Heart left ventricle (tissue), 16 donors: ENCODE measurements around the gene TMEM100. TPM values are rescaled to one million over a fixed set of nuclear protein-coding genes. Genes with fewer than 3 reads are reported as not detected.

Experiments used
- ATAC-seq, 4 donors: fragments of 200-7000 bp; cut with Tn5 transposase; one replicate each; pipeline ENCODE4 v1.9.1; 2020 to 2022; ENCODE audit warnings: moderate library complexity in 4 of 4, mild to moderate bottlenecking in 3 of 4, moderate number of reproducible peaks in 1 of 4
- DNase-seq, 5 donors: peaks; one replicate each; pipeline ENCODE4 v3.0.0-alpha.2; 2020
- H3K27ac ChIP-seq, 12 donors: fragments of 200-600 bp; sonication (generic) in 4 of 12; one replicate each; pipeline versions ENCODE4 v1.5.0 to v1.8.0; 2016 to 2022; ENCODE audit warnings: mild to moderate bottlenecking in 2 of 12
- H3K27me3 ChIP-seq, 9 donors: fragments of 200-600 bp; sonication (generic) in 2 of 9; one replicate each; pipeline versions ENCODE4 v1.5.1 to v1.8.0; 2016 to 2022; ENCODE audit warnings: mild to moderate bottlenecking in 3 of 9
- H3K36me3 ChIP-seq, 9 donors: fragments of 200-600 bp; sonication (generic) in 2 of 9; one replicate each; pipeline versions ENCODE4 v1.5.0 to v1.8.0; 2018 to 2022; ENCODE audit warnings: mild to moderate bottlenecking in 2 of 9
- H3K4me1 ChIP-seq, 12 donors: fragments of 200-600 bp; sonication (generic) in 4 of 12; one replicate each; pipeline versions ENCODE4 v1.5.0 to v1.8.0; 2016 to 2022; ENCODE audit warnings: mild to moderate bottlenecking in 3 of 12
- H3K4me3 ChIP-seq, 12 donors: fragments of 200-600 bp; sonication (generic) in 4 of 12; one replicate each; pipeline versions ENCODE4 v1.5.0 to v1.8.0; 2017 to 2022; ENCODE audit warnings: mild to moderate bottlenecking in 9 of 12, moderate library complexity in 4 of 12
- H3K9me3 ChIP-seq, 12 donors: fragments of 200-600 bp; sonication (generic) in 4 of 12; one replicate each; pipeline versions ENCODE4 v1.5.0 to v1.8.0; 2016 to 2022; ENCODE audit warnings: mild to moderate bottlenecking in 1 of 12
- CTCF ChIP-seq, 12 donors: fragments of 200-600 bp; sonication (generic) in 4 of 12; IDR thresholded peaks; one replicate each; pipeline versions ENCODE4 v1.5.0 to v1.8.0; 2018 to 2022; ENCODE audit warnings: antibody characterized with exemption in 12 of 12, mild to moderate bottlenecking in 5 of 12
- POLR2A ChIP-seq, 2 donors: fragments of 450-650 bp; IDR thresholded peaks; one replicate each; pipeline ENCODE4 v1.6.1; 2017; ENCODE audit warnings: antibody characterized with exemption in 2 of 2, mild to moderate bottlenecking in 2 of 2, moderate library complexity in 2 of 2
- WGBS, 4 donors: extraction: QIAGEN DNeasy Blood & Tissue Kit in 2 of 4; methylation state at CpG; one replicate each; pipeline versions ENCODE4 v1.1.5 to v1.1.7; 2013 to 2018; 5-methylcytosine and 5-hydroxymethylcytosine counted together
- intact Hi-C, 10 donors: fragments of 100-400 bp; cut with DNase I; formaldehyde crosslinking; loops; one replicate each; pipeline versions ENCODE4 v1.11.1 to v1.14.2; 2022
- polyA plus RNA-seq, 2 donors: library from polyadenylated mRNA; stranded (reverse); fragments of 200-250 nt; gene quantifications; one replicate each; pipeline ENCODE4 v1.2.3, GENCODE V29; 2013
- total RNA-seq, 9 donors: library from RNA; depleted of rRNA in 2 of 9; stranded (reverse); fragments of >200 nt in 2 of 9; fragmentation: NEBNext Ultra II Directional in 3 of 9; extraction: Animal tissue kit (Norgen Biotek cat#: 25700) in 3 of 9; gene quantifications; one replicate each; pipeline versions ENCODE4 v1.1.0 to v1.2.4, GENCODE V29; 2016 to 2023
- donor health status: ischemic (EF 13 %, LVEDD 7.1; RV severe dilation, severe dysfunction).
- donor health status: healthy with polysubstance abuse.
- donor health status: DM: no; HTN: yes; CAD: no.
- donor health status: DM: no; HTN: no; CAD: no.
- donor health status: ischemic (EF 25% LVEDD 6.9; RV normal size, moderate dysfunction).
- donor health status: ischemic (EF 25% LVEDD 5.7; RV mildly dilated, moderate dysfunction).
- donor health status: healthy.
- donor health status: DM: yes; HTN: yes; CAD: no.
- donor health status: ischemic (EF 35%, LVEDD 5.7; RV mildly dilated, moderate dysfunction).
- donor health status: nonischemic (EF 11% LVEDD 7.7; RV severe dilation, severe dysfunction).
- donor health status: DM: yes; HTN: yes; CAD: no.
- donor health status: PGD.
- donor health status: ischemic (EF 29% LVEDD 5.4; RV normal size, mild dysfunction).
- donor health status: nonischemic (EF 23%, LVEDD 6.1; RV moderate dilation, normal function).

TMEM100 gene
- total and polyA plus RNA-seq, 11 donors, result 2.3 to 9.3 (median 5.3) TPM

GRCh38 chr17:55702150-55702549 is 20.5 kb downstream of the TMEM100 start:
- ATAC-seq, result no peak
- Histone ChIP-seq H3K36me3 (no peaks in the 10 kb centered on the region), H3K4me3 (no peak overlapping the region), H3K27me3 (peaks cover 0 to 19% (median 0%) of the 10 kb centered on the region in 9 donors), H3K9me3 (peaks cover 0 to 6% (median 0%) of the 10 kb centered on the region in 12 donors), H3K4me1 (peaks cover 0 to 9% (median under 1%) of the 10 kb centered on the region in 12 donors), H3K27ac (no peak overlapping the region)
- DNase-seq, result no peak
- TF ChIP-seq CTCF (IDR thresholded peaks at IDR 0.05), result no peak
- TF ChIP-seq POLR2A (IDR thresholded peaks at IDR 0.05), result no peak
- intact Hi-C loops, result no loop called here
- WGBS, 4 donors, result 81 to 94% (median 91%) methylated on average over 7 of the region's 7 CpGs

GRCh38 chr17:55699181-55699860 is 23.3 kb downstream of the TMEM100 start:
- Histone ChIP-seq H3K4me3 (no peak overlapping the region), H3K27ac (no peak overlapping the region), H3K4me1 (no peaks in the 10 kb centered on the region), H3K9me3 (peaks cover 0 to 6% (median 0%) of the 10 kb centered on the region in 12 donors), H3K27me3 (peaks cover 0 to 19% (median 0%) of the 10 kb centered on the region in 9 donors), H3K36me3 (no peaks in the 10 kb centered on the region)
- peak in 3 of 4 donors; percentile 45 to 74 (median 71) for ATAC-seq
- TF ChIP-seq CTCF (IDR thresholded peaks at IDR 0.05), result no peak
- TF ChIP-seq POLR2A (IDR thresholded peaks at IDR 0.05), result no peak
- DNase-seq, result peak in 3 of 5 donors; percentile 21 to 46 (median 30)
- WGBS, 4 donors, result 43 to 54% (median 48%) methylated on average over 8 of the region's 8 CpGs
- intact Hi-C loops, result no loop called here

GRCh38 chr17:55694286-55694910 is 28.3 kb downstream of the TMEM100 start:
- no peak for DNase-seq
- H3K4me1 ChIP-seq, result peaks cover 0 to 13% (median 0%) of the 10 kb centered on the region in 12 donors
- WGBS, 4 donors, result 49 to 60% (median 55%) methylated on average over 5 of the region's 5 CpGs
- H3K27me3 ChIP-seq, result peaks cover 0 to 5% (median 0%) of the 10 kb centered on the region in 9 donors
- intact Hi-C loops, result no loop called here
- H3K27ac ChIP-seq, result no peak overlapping the region
- TF ChIP-seq CTCF (IDR thresholded peaks at IDR 0.05), result no peak
- TF ChIP-seq POLR2A (IDR thresholded peaks at IDR 0.05), result no peak
- H3K9me3 ChIP-seq, result no peaks in the 10 kb centered on the region
- H3K4me3 ChIP-seq, result no peak overlapping the region
- ATAC-seq, result no peak
- H3K36me3 ChIP-seq, result no peaks in the 10 kb centered on the region
